BJ (cell line): ENCODE measurements around the gene HDAC6. TPM values are rescaled to one million over a fixed set of nuclear protein-coding genes. Genes with fewer than 3 reads are reported as not detected.
"Not testable (repeated sequence)": the region's sequence is repeated elsewhere in the genome, so short reads cannot be mapped to it uniquely, and the experiment has no call there.

Source experiments
- CTCF ChIA-PET: fragments of 350-600 bp; formaldehyde crosslinking; extraction: SDS; loops from one replicate; lab custom pipeline; 2021; ENCODE audit warnings: antibody characterized with exemption, inconsistent platforms; lab: Yijun Ruan, JAX
- POLR2A ChIA-PET: fragments of 300-600 bp; sonication (Branson Sonifier 250); formaldehyde crosslinking; extraction: SDS; loops from one replicate; lab custom pipeline; 2021; ENCODE audit warnings: antibody characterized with exemption; lab: Charles Lee
- DNase-seq: peaks from one replicate; pipeline ENCODE4 v3.0.0-alpha.2; 2011; ENCODE audit warnings: low read depth
- H3K27me3 ChIP-seq: 2 replicates; pipeline ENCODE4 v1.6.0; 2011; ENCODE audit warnings: low read length; ENCODE audit not compliant: control insufficient read depth, insufficient read depth
- H3K36me3 ChIP-seq: 2 replicates; pipeline ENCODE4 v1.5.1; 2011; ENCODE audit warnings: low read length; ENCODE audit not compliant: control insufficient read depth, insufficient read depth
- H3K4me3 ChIP-seq: 2 replicates; pipeline ENCODE4 v1.5.1; 2011; ENCODE audit warnings: low read depth, mild to moderate bottlenecking, control low read depth, low read length
- polyA plus RNA-seq: library from polyadenylated mRNA; depleted of rRNA; stranded (reverse); fragments of >200 nt; gene quantifications from 2 replicates; pipeline ENCODE4 v1.2.3, GENCODE V29; 2011; rRNA removed
- small RNA-seq: library from RNA; depleted of rRNA; stranded (forward); fragments of <200 nt; gene quantifications from one replicate; pipeline ENCODE3, GENCODE V24; 2012; ENCODE audit warnings: low replicate concordance, low read depth; ENCODE audit not compliant: insufficient read length
- TF ChIP-seq, protein P1 (sequence below): IDR thresholded peaks from 2 replicates; pipeline ENCODE4 v1.5.1; 2011; ENCODE audit warnings: low read depth, mild to moderate bottlenecking, control low read depth, inconsistent platforms, low read length, moderate library complexity; ENCODE audit not compliant: insufficient read depth

HDAC6 gene
- polyA plus RNA-seq, 1 experiment: 32.1 TPM

DNA sequence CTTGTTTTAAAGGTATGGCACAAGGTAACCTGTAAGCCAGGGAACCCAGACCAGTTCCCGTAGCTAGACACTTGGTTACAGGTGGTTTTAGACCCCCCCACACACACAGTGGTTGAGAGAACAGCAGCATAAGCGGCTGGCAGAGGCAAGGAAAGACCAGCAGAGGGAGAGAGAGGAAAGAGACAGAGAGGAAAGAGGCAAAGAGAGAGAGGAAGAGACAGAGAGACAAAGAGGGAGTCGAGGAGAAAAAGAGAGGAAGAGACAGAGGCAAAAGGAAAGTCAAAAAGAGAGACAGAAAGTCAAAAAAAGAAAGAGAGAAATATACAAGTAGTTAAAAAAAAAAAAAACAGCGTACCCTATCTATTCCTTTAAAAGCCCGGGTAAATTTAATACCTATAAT is 53.0 kb downstream of the HDAC6 start:
- H3K4me3 ChIP-seq: no peak overlapping the region
- no peak for DNase-seq
- ChIA-PET CTCF (no interaction called here), POLR2A (no interaction called here)
- H3K27me3 ChIP-seq: no peaks in the 10 kb centered on the region
- H3K36me3 ChIP-seq: no peaks in the 10 kb centered on the region
- TF ChIP-seq, protein P1, sequence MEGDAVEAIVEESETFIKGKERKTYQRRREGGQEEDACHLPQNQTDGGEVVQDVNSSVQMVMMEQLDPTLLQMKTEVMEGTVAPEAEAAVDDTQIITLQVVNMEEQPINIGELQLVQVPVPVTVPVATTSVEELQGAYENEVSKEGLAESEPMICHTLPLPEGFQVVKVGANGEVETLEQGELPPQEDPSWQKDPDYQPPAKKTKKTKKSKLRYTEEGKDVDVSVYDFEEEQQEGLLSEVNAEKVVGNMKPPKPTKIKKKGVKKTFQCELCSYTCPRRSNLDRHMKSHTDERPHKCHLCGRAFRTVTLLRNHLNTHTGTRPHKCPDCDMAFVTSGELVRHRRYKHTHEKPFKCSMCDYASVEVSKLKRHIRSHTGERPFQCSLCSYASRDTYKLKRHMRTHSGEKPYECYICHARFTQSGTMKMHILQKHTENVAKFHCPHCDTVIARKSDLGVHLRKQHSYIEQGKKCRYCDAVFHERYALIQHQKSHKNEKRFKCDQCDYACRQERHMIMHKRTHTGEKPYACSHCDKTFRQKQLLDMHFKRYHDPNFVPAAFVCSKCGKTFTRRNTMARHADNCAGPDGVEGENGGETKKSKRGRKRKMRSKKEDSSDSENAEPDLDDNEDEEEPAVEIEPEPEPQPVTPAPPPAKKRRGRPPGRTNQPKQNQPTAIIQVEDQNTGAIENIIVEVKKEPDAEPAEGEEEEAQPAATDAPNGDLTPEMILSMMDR: peak; percentile 37

GRCh38 chrX:48864210-48864609 is 62.3 kb downstream of the HDAC6 start:
- no peak for DNase-seq
- H3K27me3 ChIP-seq: no peaks in the 10 kb centered on the region
- POLR2A ChIA-PET: no interaction called here
- CTCF ChIA-PET: no interaction called here
- TF ChIP-seq, protein P1: no peak
- no peaks in the 10 kb centered on the region for H3K36me3 ChIP-seq
- H3K4me3 ChIP-seq: no peak overlapping the region

GRCh38 chrX:48872017-48872416 is 70.2 kb downstream of the HDAC6 start:
- H3K27me3 ChIP-seq, CTCF ChIA-PET, H3K36me3 ChIP-seq, POLR2A ChIA-PET, DNase-seq, H3K4me3 ChIP-seq: not testable (repeated sequence)

Small RNA genes within 50 kb of the gene (small RNA-seq; reads per million reads assigned to genes)
- gene RNU6-29P: not detected

Other genes with a start within 250 kb of the HDAC6 start
- 333 and 406 TPM in 2 replicates for gene RBM3, start 227.6 kb upstream of the HDAC6 start, polyA plus RNA-seq
- gene WDR13, start 204.6 kb upstream of the HDAC6 start, polyA plus RNA-seq: 41.8 and 119 TPM in 2 replicates
- 0.06 and 0.12 TPM in 2 replicates for gene WAS, start 118.3 kb upstream of the HDAC6 start, polyA plus RNA-seq
- 4.1 and 9.7 TPM in 2 replicates for gene SUV39H1, start 105.3 kb upstream of the HDAC6 start, polyA plus RNA-seq
- gene GLOD5, start 40.3 kb upstream of the HDAC6 start, polyA plus RNA-seq: not detected in 2 replicates
- gene GATA1, start 15.5 kb upstream of the HDAC6 start, polyA plus RNA-seq: not detected in 2 replicates
- not detected in 2 replicates for gene ERAS, start 24.4 kb downstream of the HDAC6 start, polyA plus RNA-seq
- gene PCSK1N, start 33.5 kb downstream of the HDAC6 start, polyA plus RNA-seq: not detected in 2 replicates
- 50.2 and 68.4 TPM in 2 replicates for gene TIMM17B, start 95.7 kb downstream of the HDAC6 start, polyA plus RNA-seq
- 63.8 and 89.6 TPM in 2 replicates for gene PQBP1, start 95.9 kb downstream of the HDAC6 start, polyA plus RNA-seq
- gene SLC35A2, start 109.6 kb downstream of the HDAC6 start, polyA plus RNA-seq: 42.4 and 69.3 TPM in 2 replicates
- gene PIM2, start 117.0 kb downstream of the HDAC6 start, polyA plus RNA-seq: 5.6 and 8.0 TPM in 2 replicates
- gene OTUD5, start 155.5 kb downstream of the HDAC6 start, polyA plus RNA-seq: 48.9 and 53.6 TPM in 2 replicates
- 0.51 and 0.83 TPM in 2 replicates for gene KCND1, start 169.8 kb downstream of the HDAC6 start, polyA plus RNA-seq
- gene GRIPAP1, start 200.2 kb downstream of the HDAC6 start, polyA plus RNA-seq: 23.4 and 23.5 TPM in 2 replicates
- gene TFE3, start 241.3 kb downstream of the HDAC6 start, polyA plus RNA-seq: 20.8 and 26.4 TPM in 2 replicates